Adipose tissue (tissue), 3 donors: ENCODE results near the gene SKOR1. TPM values are rescaled to one million over a fixed set of nuclear protein-coding genes. Genes with fewer than 3 reads are reported as not detected.

Source experiments
- H3K27ac ChIP-seq: one replicate; pipeline ENCODE4 v1.5.1; 2013; ENCODE audit warnings: low read depth, low read length
- WGBS, 3 donors: extraction: QIAGEN DNeasy Blood & Tissue Kit; methylation state at CpG; one replicate each; pipeline ENCODE4 v1.1.7; 2013; 5-methylcytosine and 5-hydroxymethylcytosine counted together
- polyA plus RNA-seq, 3 donors: library from polyadenylated mRNA; stranded (reverse); fragments of 200-250 nt; gene quantifications; one replicate each; pipeline ENCODE4 v1.2.3, GENCODE V29; 2013
- donor health status: healthy with polysubstance abuse.
- donor health status: Bipolar disorder and iron deficiency.
- donor health status: healthy.

Gene SKOR1
- polyA plus RNA-seq, 3 donors, result 0.14 to 0.40 TPM; not detected in 1

GRCh38 chr15:67790610-67791319, 34.5 kb upstream of the SKOR1 start:
- 91 to 98% (median 96%) methylated on average over 3 of the region's 3 CpGs for WGBS, 3 donors
- no peak overlapping the region for H3K27ac ChIP-seq

- no peak overlapping the region for H3K27ac ChIP-seq
- 68 to 87% (median 81%) methylated on average over 8 of the region's 8 CpGs for WGBS, 3 donors
Observed at GRCh38 chr15:67792250-67792942, 32.9 kb upstream of the SKOR1 start.

GRCh38 chr15:67794832-67795574, 30.3 kb upstream of the SKOR1 start:
- 91 to 98% (median 96%) methylated on average over 4 of the region's 4 CpGs for WGBS, 3 donors
- no peak overlapping the region for H3K27ac ChIP-seq

GRCh38 chr15:67796196-67797127, 28.8 kb upstream of the SKOR1 start:
- 57 to 80% (median 68%) methylated on average over 4 of the region's 4 CpGs for WGBS, 3 donors
- no peak overlapping the region for H3K27ac ChIP-seq

GRCh38 chr15:67799801-67800205, 25.5 kb upstream of the SKOR1 start:
- no peak overlapping the region for H3K27ac ChIP-seq
- WGBS, 3 donors, result 59 to 85% (median 70%) methylated on average over 6 of the region's 6 CpGs

- WGBS, 3 donors, result 96 to 100% (median 100%) methylated on average over 2 of the region's 2 CpGs
- H3K27ac ChIP-seq, result no peak overlapping the region
Observed at GRCh38 chr15:67801142-67801541, 24.2 kb upstream of the SKOR1 start.

- H3K27ac ChIP-seq, result no peak overlapping the region
- 86 to 90% (median 89%) methylated on average over 19 of the region's 19 CpGs for WGBS, 3 donors
Observed at GRCh38 chr15:67801926-67802914, 23.1 kb upstream of the SKOR1 start.

GRCh38 chr15:67803299-67803698, 22.0 kb upstream of the SKOR1 start:
- WGBS, 3 donors, result 68 to 81% (median 71%) methylated on average over 3 of the region's 3 CpGs
- no peak overlapping the region for H3K27ac ChIP-seq

- 79 to 82% (median 82%) methylated on average over 27 of the region's 27 CpGs for WGBS, 3 donors
- H3K27ac ChIP-seq, result no peak overlapping the region
Observed at GRCh38 chr15:67803996-67804843, 21.1 kb upstream of the SKOR1 start.

GRCh38 chr15:67805008-67805665, 20.2 kb upstream of the SKOR1 start:
- H3K27ac ChIP-seq, result no peak overlapping the region
- WGBS, 3 donors, result 82 to 86% (median 83%) methylated on average over 17 of the region's 17 CpGs

- H3K27ac ChIP-seq, result no peak overlapping the region
- WGBS, 3 donors, result 86 to 90% (median 89%) methylated on average over 16 of the region's 16 CpGs
Observed at GRCh38 chr15:67805666-67806516, 19.4 kb upstream of the SKOR1 start.

GRCh38 chr15:67806536-67806935, 18.8 kb upstream of the SKOR1 start:
- 95 to 97% (median 96%) methylated on average over 14 to 18 of the region's 18 CpGs for WGBS, 3 donors
- no peak overlapping the region for H3K27ac ChIP-seq

GRCh38 chr15:67807141-67807540, 18.2 kb upstream of the SKOR1 start:
- 93 to 98% (median 96%) methylated on average over 5 of the region's 5 CpGs for WGBS, 3 donors
- H3K27ac ChIP-seq, result no peak overlapping the region

GRCh38 chr15:67807836-67808235, 17.5 kb upstream of the SKOR1 start:
- 96 to 97% (median 96%) methylated on average over 7 of the region's 7 CpGs for WGBS, 3 donors

GRCh38 chr15:67808821-67809220, 16.5 kb upstream of the SKOR1 start:
- 87 to 93% (median 93%) methylated on average over 7 of the region's 7 CpGs for WGBS, 3 donors

More at GRCh38 chr15:67807836-67808235, 17.5 kb upstream of the SKOR1 start:
- H3K27ac ChIP-seq, result no peak overlapping the region

More at GRCh38 chr15:67808821-67809220, 16.5 kb upstream of the SKOR1 start:
- H3K27ac ChIP-seq, result no peak overlapping the region
